Measurements from ENCODE around the gene USP16.

The USP16 gene

DNA sequence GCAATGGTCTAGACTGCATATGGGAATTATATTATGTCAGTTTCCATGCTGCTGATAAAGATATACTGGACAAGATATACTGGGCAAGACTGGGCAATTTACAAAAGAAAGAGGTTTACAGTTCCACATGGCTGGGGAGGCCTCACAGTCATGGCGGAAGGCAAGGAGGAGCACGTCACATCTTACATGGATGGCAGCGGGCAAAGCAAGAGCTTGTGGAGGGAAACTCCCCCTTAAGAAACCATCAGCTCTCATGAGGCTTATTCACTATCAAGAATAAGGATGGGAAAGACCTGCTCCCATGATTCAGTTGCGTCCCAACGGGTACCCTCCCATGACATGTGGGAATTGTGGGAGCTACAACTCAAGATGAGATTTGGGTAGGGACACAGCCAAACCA, 27.8 kb downstream of the USP16 start:
- no peak overlapping the region for H3K4ac ChIP-seq (ENCODE audit: low read depth in 1 of 2, low read length in 2 of 2)
- H2BK5ac ChIP-seq (ENCODE audit: low read depth, low read length, poor library complexity, severe bottlenecking): no peak overlapping the region

DNA sequence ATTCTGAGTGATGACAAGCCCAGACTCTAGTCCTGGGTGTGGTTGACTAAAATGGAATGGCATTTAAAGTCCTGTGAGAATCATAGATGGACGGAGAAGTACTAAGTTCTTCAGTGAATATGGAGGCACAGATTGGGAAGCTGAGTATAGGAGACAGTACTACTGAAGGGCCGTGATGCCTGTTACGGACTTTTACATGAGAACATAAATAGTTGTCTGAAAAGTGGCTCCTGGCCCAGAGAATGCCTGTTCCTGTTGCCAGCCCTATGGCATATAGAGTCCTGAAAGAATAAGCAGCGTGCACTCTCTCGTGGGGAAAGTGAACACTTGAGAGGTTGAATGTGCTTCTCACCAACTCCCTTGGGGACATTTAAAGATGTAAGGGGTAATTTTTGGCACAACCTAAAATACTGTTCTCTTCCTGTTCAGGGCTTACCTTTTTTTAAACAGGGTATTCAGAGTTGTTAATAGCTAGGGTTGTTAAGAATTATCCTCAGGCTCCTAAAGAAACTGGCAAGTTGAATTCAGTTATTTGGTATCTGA, 28.6 kb downstream of the USP16 start:
- no peak overlapping the region for H2BK15ac ChIP-seq (ENCODE audit: low read depth, poor library complexity, severe bottlenecking)
- H3K4ac ChIP-seq (ENCODE audit: low read depth in 1 of 2, low read length in 2 of 2): no peak overlapping the region
- WGBS: 90% methylated on average over 5 of the region's 5 CpGs
- no peak overlapping the region for H2AFZ ChIP-seq (ENCODE audit: low read depth, low read length)
- H3K23ac ChIP-seq (ENCODE audit: low read length in 2 of 2): no peak overlapping the region
- no peak overlapping the region for H3K9ac ChIP-seq (ENCODE audit: low read length)
- peak overlapping the region; percentile 19 for H2AK5ac ChIP-seq (ENCODE audit: low read length, severe bottlenecking)
- no peak overlapping the region for H2BK5ac ChIP-seq (ENCODE audit: low read depth, low read length, poor library complexity, severe bottlenecking)
- H3K27ac ChIP-seq (ENCODE audit: low read length, poor library complexity, severe bottlenecking): peak overlapping the region; percentile 58
- H3K18ac ChIP-seq (ENCODE audit: low read depth in 1 of 2, low read length in 2 of 2): no peak overlapping the region
- no peaks in the 10 kb centered on the region for H3K4me1 ChIP-seq (ENCODE audit: control insufficient read depth, insufficient read depth, low read depth, low read length)
- H3K36me3 ChIP-seq (ENCODE audit: control insufficient read depth in 1 of 2, insufficient read depth in 2 of 2, low read depth in 1 of 2, low read length in 2 of 2): peaks cover 16 to 93% of the 10 kb centered on the region in 2 experiments
- H3K14ac ChIP-seq (ENCODE audit: low read length in 2 of 2): no peak overlapping the region
- no peaks in the 10 kb centered on the region for H3K79me1 ChIP-seq (replicated peaks; ENCODE audit: low read length, poor library complexity, severe bottlenecking)
- no peak overlapping the region for H4K8ac ChIP-seq (ENCODE audit: low read length)
- no peak overlapping the region for H2BK120ac ChIP-seq (ENCODE audit: low read depth, low read length)
- no peak overlapping the region for H4K91ac ChIP-seq (ENCODE audit: low read length)
- DNase-seq: no peak
- no peak overlapping the region for H2BK12ac ChIP-seq (ENCODE audit: low read length in 2 of 2)
- H3K4me3 ChIP-seq (ENCODE audit: insufficient read depth in 1 of 2, low read depth in 1 of 2, low read length in 2 of 2): no peak overlapping the region
- H3K4me2 ChIP-seq (ENCODE audit: low read length, poor library complexity, severe bottlenecking): no peak overlapping the region
- no peaks in the 10 kb centered on the region for H3K27me3 ChIP-seq (ENCODE audit: control insufficient read depth in 1 of 2, insufficient read depth in 1 of 2, low read length in 2 of 2)
- no peaks in the 10 kb centered on the region for H3K9me3 ChIP-seq (ENCODE audit: control insufficient read depth, low read length)

More for the DNA sequence above, 27.8 kb downstream of the USP16 start:
- Histone ChIP-seq H3K9ac (ENCODE audit: low read length) (no peak overlapping the region), H3K23ac (ENCODE audit: low read length in 2 of 2) (no peak overlapping the region), H2BK12ac (ENCODE audit: low read length in 2 of 2) (no peak overlapping the region), H3K36me3 (ENCODE audit: control insufficient read depth in 1 of 2, insufficient read depth in 2 of 2, low read depth in 1 of 2, low read length in 2 of 2) (peaks cover 16 to 94% of the 10 kb centered on the region in 2 experiments), H3K9me3 (ENCODE audit: control insufficient read depth, low read length) (no peaks in the 10 kb centered on the region), H3K18ac (ENCODE audit: low read depth in 1 of 2, low read length in 2 of 2) (no peak overlapping the region), H3K27me3 (ENCODE audit: control insufficient read depth in 1 of 2, insufficient read depth in 1 of 2, low read length in 2 of 2) (no peaks in the 10 kb centered on the region), H2BK120ac (ENCODE audit: low read depth, low read length) (no peak overlapping the region), H4K91ac (ENCODE audit: low read length) (no peak overlapping the region), H3K14ac (ENCODE audit: low read length in 2 of 2) (no peak overlapping the region), H2BK15ac (ENCODE audit: low read depth, poor library complexity, severe bottlenecking) (no peak overlapping the region), H3K4me2 (ENCODE audit: low read length, poor library complexity, severe bottlenecking) (no peak overlapping the region), H2AFZ (ENCODE audit: low read depth, low read length) (no peak overlapping the region), H3K27ac (ENCODE audit: low read length, poor library complexity, severe bottlenecking) (no peak overlapping the region), H3K4me1 (ENCODE audit: control insufficient read depth, insufficient read depth, low read depth, low read length) (no peaks in the 10 kb centered on the region), H3K4me3 (ENCODE audit: insufficient read depth in 1 of 2, low read depth in 1 of 2, low read length in 2 of 2) (no peak overlapping the region), H4K8ac (ENCODE audit: low read length) (no peak overlapping the region), H2AK5ac (ENCODE audit: low read length, severe bottlenecking) (no peak overlapping the region), H3K79me1 (replicated peaks; ENCODE audit: low read length, poor library complexity, severe bottlenecking) (peaks cover 2% of the 10 kb centered on the region)
- DNase-seq: no peak
- WGBS: 99% methylated on average over 5 of the region's 5 CpGs

DNA sequence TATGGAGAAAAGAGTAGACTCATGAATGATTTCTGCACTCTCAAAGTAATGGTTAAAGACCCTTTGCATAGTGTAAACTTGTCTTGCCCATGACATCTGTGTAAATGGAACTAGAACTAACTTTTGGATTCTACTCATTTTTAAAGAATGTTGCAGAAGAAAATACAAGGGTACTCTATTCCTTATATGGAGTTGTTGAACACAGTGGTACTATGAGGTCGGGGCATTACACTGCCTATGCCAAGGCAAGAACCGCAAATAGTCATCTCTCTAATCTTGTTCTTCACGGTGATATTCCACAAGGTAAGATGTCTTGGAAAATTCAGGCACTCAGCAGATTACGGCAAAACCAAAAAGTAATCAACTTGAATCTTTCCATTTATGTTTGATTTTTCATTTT, 29.2 kb downstream of the USP16 start:
- H3K4me2 ChIP-seq (ENCODE audit: low read length, poor library complexity, severe bottlenecking): no peak overlapping the region
- H2BK12ac ChIP-seq (ENCODE audit: low read length in 2 of 2): no peak overlapping the region
- H3K14ac ChIP-seq (ENCODE audit: low read length in 2 of 2): no peak overlapping the region
- no peak overlapping the region for H3K18ac ChIP-seq (ENCODE audit: low read depth in 1 of 2, low read length in 2 of 2)
- H3K4me3 ChIP-seq (ENCODE audit: insufficient read depth in 1 of 2, low read depth in 1 of 2, low read length in 2 of 2): no peak overlapping the region
- DNase-seq: no peak
- H3K23ac ChIP-seq (ENCODE audit: low read length in 2 of 2): no peak overlapping the region
- H3K4me1 ChIP-seq (ENCODE audit: control insufficient read depth, insufficient read depth, low read depth, low read length): no peaks in the 10 kb centered on the region
- no peak overlapping the region for H4K8ac ChIP-seq (ENCODE audit: low read length)
- WGBS: 66% methylated on average over 4 of the region's 4 CpGs
- H3K79me1 ChIP-seq (replicated peaks; ENCODE audit: low read length, poor library complexity, severe bottlenecking): no peaks in the 10 kb centered on the region
- peak overlapping the region; percentile 58 for H3K27ac ChIP-seq (ENCODE audit: low read length, poor library complexity, severe bottlenecking)
- no peak overlapping the region for H2BK5ac ChIP-seq (ENCODE audit: low read depth, low read length, poor library complexity, severe bottlenecking)
- no peaks in the 10 kb centered on the region for H3K27me3 ChIP-seq (ENCODE audit: control insufficient read depth in 1 of 2, insufficient read depth in 1 of 2, low read length in 2 of 2)
- no peak overlapping the region for H4K91ac ChIP-seq (ENCODE audit: low read length)
- no peak overlapping the region for H2AK5ac ChIP-seq (ENCODE audit: low read length, severe bottlenecking)
- H2AFZ ChIP-seq (ENCODE audit: low read depth, low read length): no peak overlapping the region
- H3K9me3 ChIP-seq (ENCODE audit: control insufficient read depth, low read length): no peaks in the 10 kb centered on the region
- H2BK15ac ChIP-seq (ENCODE audit: low read depth, poor library complexity, severe bottlenecking): no peak overlapping the region
- H3K36me3 ChIP-seq (ENCODE audit: control insufficient read depth in 1 of 2, insufficient read depth in 2 of 2, low read depth in 1 of 2, low read length in 2 of 2): peaks cover 18 to 91% of the 10 kb centered on the region in 2 experiments
- no peak overlapping the region for H3K4ac ChIP-seq (ENCODE audit: low read depth in 1 of 2, low read length in 2 of 2)
- no peak overlapping the region for H2BK120ac ChIP-seq (ENCODE audit: low read depth, low read length)
- H3K9ac ChIP-seq (ENCODE audit: low read length): no peak overlapping the region

DNA sequence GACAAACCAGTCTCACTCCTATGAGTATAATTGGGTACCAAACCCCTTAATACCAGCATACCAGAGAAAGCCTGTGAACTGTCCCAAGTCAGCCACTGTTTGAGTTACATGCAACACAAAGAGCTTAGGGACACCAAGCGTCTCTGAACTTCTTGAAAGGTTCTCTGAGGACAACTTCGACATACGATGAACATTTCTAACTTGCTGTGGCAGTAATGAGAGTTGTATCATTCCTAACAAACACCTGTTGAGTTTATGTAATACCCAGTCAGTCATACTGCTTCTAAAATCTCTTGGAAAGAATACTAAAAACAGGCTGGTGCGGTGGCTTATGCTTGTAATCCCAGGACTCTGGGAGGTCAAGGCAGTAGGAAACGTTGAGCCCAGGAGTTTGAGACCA, 30.6 kb downstream of the USP16 start:
- Histone ChIP-seq H3K9ac (ENCODE audit: low read length) (no peak overlapping the region), H3K36me3 (ENCODE audit: control insufficient read depth in 1 of 2, insufficient read depth in 2 of 2, low read depth in 1 of 2, low read length in 2 of 2) (peaks cover 21 to 91% of the 10 kb centered on the region in 2 experiments), H3K27ac (ENCODE audit: low read length, poor library complexity, severe bottlenecking) (no peak overlapping the region), H3K4me1 (ENCODE audit: control insufficient read depth, insufficient read depth, low read depth, low read length) (no peaks in the 10 kb centered on the region), H3K27me3 (ENCODE audit: control insufficient read depth in 1 of 2, insufficient read depth in 1 of 2, low read length in 2 of 2) (no peaks in the 10 kb centered on the region), H2AFZ (ENCODE audit: low read depth, low read length) (no peak overlapping the region), H3K9me3 (ENCODE audit: control insufficient read depth, low read length) (no peaks in the 10 kb centered on the region), H3K4me3 (ENCODE audit: insufficient read depth in 1 of 2, low read depth in 1 of 2, low read length in 2 of 2) (no peak overlapping the region), H3K14ac (ENCODE audit: low read length in 2 of 2) (no peak overlapping the region), H2BK15ac (ENCODE audit: low read depth, poor library complexity, severe bottlenecking) (no peak overlapping the region), H2AK5ac (ENCODE audit: low read length, severe bottlenecking) (no peak overlapping the region), H2BK120ac (ENCODE audit: low read depth, low read length) (no peak overlapping the region), H3K23ac (ENCODE audit: low read length in 2 of 2) (no peak overlapping the region), H2BK12ac (ENCODE audit: low read length in 2 of 2) (no peak overlapping the region), H4K8ac (ENCODE audit: low read length) (no peak overlapping the region), H3K79me1 (replicated peaks; ENCODE audit: low read length, poor library complexity, severe bottlenecking) (peaks cover 2% of the 10 kb centered on the region), H4K91ac (ENCODE audit: low read length) (no peak overlapping the region), H3K18ac (ENCODE audit: low read depth in 1 of 2, low read length in 2 of 2) (no peak overlapping the region), H2BK5ac (ENCODE audit: low read depth, low read length, poor library complexity, severe bottlenecking) (no peak overlapping the region), H3K4ac (ENCODE audit: low read depth in 1 of 2, low read length in 2 of 2) (no peak overlapping the region), H3K4me2 (ENCODE audit: low read length, poor library complexity, severe bottlenecking) (no peak overlapping the region)
- 100% methylated on average over 3 of the region's 5 CpGs for WGBS
- no peak for DNase-seq

Measured in mesenchymal stem cell (in vitro differentiated cells and primary cell).